ENCODE results near the gene PCDHGA6.
"Not testable (repeated sequence)": the region's sequence is repeated elsewhere in the genome, so short reads cannot be mapped to it uniquely, and the experiment has no call there.

PCDHGA6 gene

GRCh38 chr5:141332571-141332970 lies 41.1 kb upstream of the PCDHGA6 start:
- H4K8ac ChIP-seq (ENCODE audit: low read depth, low read length); H3K23ac ChIP-seq (ENCODE audit: low read length); H3K4me3 ChIP-seq (ENCODE audit: low read depth, low read length); H3K4ac ChIP-seq (ENCODE audit: low read depth, low read length); DNase-seq; H2BK5ac ChIP-seq (ENCODE audit: low read depth, low read length, poor library complexity); H3K4me2 ChIP-seq (ENCODE audit: low read length); H3K18ac ChIP-seq (ENCODE audit: low read length); H3K27ac ChIP-seq (ENCODE audit: low read depth, low read length); H2AK5ac ChIP-seq (ENCODE audit: low read length); H4K12ac ChIP-seq (ENCODE audit: low read depth, low read length); H2AFZ ChIP-seq (ENCODE audit: insufficient read depth, low read length, poor library complexity); H3K14ac ChIP-seq (ENCODE audit: low read length); H2BK12ac ChIP-seq (ENCODE audit: low read length); H3K27me3 ChIP-seq (ENCODE audit: insufficient read depth, low read length); H4K91ac ChIP-seq (ENCODE audit: low read depth, low read length); H3K36me3 ChIP-seq (ENCODE audit: control insufficient read depth in 1 of 2, insufficient read depth in 2 of 2, low read length in 2 of 2); H3K4me1 ChIP-seq (ENCODE audit: control insufficient read depth in 1 of 2, insufficient read depth in 2 of 2, low read length in 2 of 2); H2BK120ac ChIP-seq (ENCODE audit: insufficient read depth, low read length, poor library complexity); H3K79me1 ChIP-seq (ENCODE audit: low read length); H3K9ac ChIP-seq (ENCODE audit: low read length); H3K79me2 ChIP-seq (ENCODE audit: control insufficient read depth, insufficient read depth, low read length, poor library complexity): not testable (repeated sequence)
- no CpG with 5 or more reads among the region's 39 CpGs for WGBS (ENCODE audit: extremely low coverage, insufficient coverage, insufficient read length)
- peaks cover 27% of the 10 kb centered on the region for H3K9me3 ChIP-seq (ENCODE audit: insufficient read depth, low read depth, low read length)

DNA sequence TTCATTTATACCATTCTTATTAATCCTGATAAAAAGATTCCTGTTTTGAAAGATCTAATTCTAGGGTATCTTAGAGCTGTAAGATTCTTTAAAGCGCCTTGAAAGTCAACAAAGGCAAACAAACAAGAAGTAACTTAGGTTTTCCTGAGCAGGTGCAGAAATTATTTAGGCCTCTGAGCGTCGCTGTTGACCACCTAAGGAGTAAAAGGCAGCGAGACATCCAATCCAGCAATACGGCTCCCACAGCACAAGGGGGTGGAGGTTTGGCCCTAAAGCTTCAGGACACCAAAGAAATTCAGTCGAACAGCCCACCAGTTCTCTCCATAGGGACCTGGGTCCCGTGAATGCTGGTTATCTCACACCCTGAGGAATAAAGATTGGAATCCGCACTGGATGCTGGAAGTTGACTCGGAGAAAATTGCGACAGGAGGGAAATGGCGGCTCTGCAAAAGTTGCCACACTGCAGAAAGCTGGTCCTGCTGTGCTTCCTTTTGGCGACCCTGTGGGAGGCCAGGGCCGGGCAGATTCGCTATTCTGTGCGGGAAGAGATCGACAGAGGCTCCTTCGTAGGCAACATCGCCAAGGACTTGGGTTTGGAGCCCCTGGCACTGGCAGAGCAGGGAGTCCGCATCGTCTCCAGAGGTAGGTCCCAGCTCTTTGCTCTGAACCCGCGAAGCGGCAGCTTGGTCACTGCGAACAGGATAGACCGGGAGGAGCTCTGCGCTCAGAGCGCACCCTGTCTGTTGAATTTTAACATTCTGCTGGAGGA lies 35.0 kb upstream of the PCDHGA6 start, which contains the start of gene PCDHGA2:
Gene PCDHGA2 (plus strand): TSS at position 223 of the 769 bp plus-strand sequence.
- H3K79me2 ChIP-seq (ENCODE audit: control insufficient read depth, insufficient read depth, low read length, poor library complexity), result no peaks in the 10 kb centered on the region
- no CpG with 5 or more reads among the region's 27 CpGs for WGBS (ENCODE audit: extremely low coverage, insufficient coverage, insufficient read length)
- DNase-seq, result no peak
- no peak within 1 kb of the TSS for H3K27ac ChIP-seq (ENCODE audit: low read depth, low read length)
- H2BK12ac ChIP-seq (ENCODE audit: low read length), result no peak within 1 kb of the TSS
- no peak within 1 kb of the TSS for H4K91ac ChIP-seq (ENCODE audit: low read depth, low read length)
- H3K9me3 ChIP-seq (ENCODE audit: insufficient read depth, low read depth, low read length), result peaks cover 16% of the 10 kb centered on the region
- no peak within 1 kb of the TSS for H2BK5ac ChIP-seq (ENCODE audit: low read depth, low read length, poor library complexity)
- H4K8ac ChIP-seq (ENCODE audit: low read depth, low read length), result no peak within 1 kb of the TSS
- no peak within 1 kb of the TSS for H3K4me3 ChIP-seq (ENCODE audit: low read depth, low read length)
- no peaks in the 10 kb centered on the region for H3K4me1 ChIP-seq (ENCODE audit: control insufficient read depth in 1 of 2, insufficient read depth in 2 of 2, low read length in 2 of 2)
- no peak within 1 kb of the TSS for H3K18ac ChIP-seq (ENCODE audit: low read length)
- H3K23ac ChIP-seq (ENCODE audit: low read length), result no peak within 1 kb of the TSS
- no peaks in the 10 kb centered on the region for H3K36me3 ChIP-seq (ENCODE audit: control insufficient read depth in 1 of 2, insufficient read depth in 2 of 2, low read length in 2 of 2)
- H3K79me1 ChIP-seq (ENCODE audit: low read length), result no peaks in the 10 kb centered on the region
- H2AK5ac ChIP-seq (ENCODE audit: low read length), result no peak within 1 kb of the TSS
- H3K27me3 ChIP-seq (ENCODE audit: insufficient read depth, low read length), result no peaks in the 10 kb centered on the region
- no peak within 1 kb of the TSS for H4K12ac ChIP-seq (ENCODE audit: low read depth, low read length)
- H3K9ac ChIP-seq (ENCODE audit: low read length), result no peak within 1 kb of the TSS
- no peak within 1 kb of the TSS for H3K4me2 ChIP-seq (ENCODE audit: low read length)
- no peak within 1 kb of the TSS for H2BK120ac ChIP-seq (ENCODE audit: insufficient read depth, low read length, poor library complexity)
- no peak within 1 kb of the TSS for H3K4ac ChIP-seq (ENCODE audit: low read depth, low read length)
- H2AFZ ChIP-seq (ENCODE audit: insufficient read depth, low read length, poor library complexity), result no peak within 1 kb of the TSS
- no peak within 1 kb of the TSS for H3K14ac ChIP-seq (ENCODE audit: low read length)

GRCh38 chr5:141340781-141341354 lies 32.8 kb upstream of the PCDHGA6 start:
- not testable (repeated sequence) for H3K79me1 ChIP-seq (ENCODE audit: low read length); H3K18ac ChIP-seq (ENCODE audit: low read length); H3K23ac ChIP-seq (ENCODE audit: low read length); H2BK12ac ChIP-seq (ENCODE audit: low read length); H3K4me2 ChIP-seq (ENCODE audit: low read length); H3K4me3 ChIP-seq (ENCODE audit: low read depth, low read length); H3K4me1 ChIP-seq (ENCODE audit: control insufficient read depth in 1 of 2, insufficient read depth in 2 of 2, low read length in 2 of 2); H2AK5ac ChIP-seq (ENCODE audit: low read length); H2BK5ac ChIP-seq (ENCODE audit: low read depth, low read length, poor library complexity); H3K27me3 ChIP-seq (ENCODE audit: insufficient read depth, low read length); H3K79me2 ChIP-seq (ENCODE audit: control insufficient read depth, insufficient read depth, low read length, poor library complexity); H4K8ac ChIP-seq (ENCODE audit: low read depth, low read length); H3K9ac ChIP-seq (ENCODE audit: low read length); H3K27ac ChIP-seq (ENCODE audit: low read depth, low read length); H3K4ac ChIP-seq (ENCODE audit: low read depth, low read length); H4K12ac ChIP-seq (ENCODE audit: low read depth, low read length); DNase-seq; H4K91ac ChIP-seq (ENCODE audit: low read depth, low read length); H2AFZ ChIP-seq (ENCODE audit: insufficient read depth, low read length, poor library complexity); H3K36me3 ChIP-seq (ENCODE audit: control insufficient read depth in 1 of 2, insufficient read depth in 2 of 2, low read length in 2 of 2); H2BK120ac ChIP-seq (ENCODE audit: insufficient read depth, low read length, poor library complexity); H3K14ac ChIP-seq (ENCODE audit: low read length)
- H3K9me3 ChIP-seq (ENCODE audit: insufficient read depth, low read depth, low read length), result peaks cover 25% of the 10 kb centered on the region
- WGBS (ENCODE audit: extremely low coverage, insufficient coverage, insufficient read length), result no CpG with 5 or more reads among the region's 45 CpGs

DNA sequence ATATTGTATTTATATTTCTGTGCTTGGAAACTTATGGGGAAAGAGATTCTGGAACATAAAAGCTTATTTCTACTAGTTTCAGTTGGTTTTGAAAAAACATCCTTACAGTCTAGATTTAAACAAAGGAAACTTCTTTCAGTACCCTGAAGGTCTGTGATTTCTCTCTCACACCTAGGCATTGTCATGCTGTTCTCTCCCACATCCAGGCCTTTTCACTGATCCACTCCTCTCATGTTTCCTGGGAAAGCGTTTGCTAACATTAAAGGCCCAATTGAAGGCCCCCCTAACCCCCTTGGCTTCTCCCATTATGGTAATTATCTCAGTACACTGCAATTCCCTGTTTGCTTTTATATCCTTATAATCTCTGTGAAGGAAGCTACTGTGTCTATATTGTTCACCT lies 30.9 kb upstream of the PCDHGA6 start:
- no peaks in the 10 kb centered on the region for H3K79me2 ChIP-seq (ENCODE audit: control insufficient read depth, insufficient read depth, low read length, poor library complexity)
- no peak overlapping the region for H3K4me3 ChIP-seq (ENCODE audit: low read depth, low read length)
- H2AFZ ChIP-seq (ENCODE audit: insufficient read depth, low read length, poor library complexity), result no peak overlapping the region
- H4K91ac ChIP-seq (ENCODE audit: low read depth, low read length), result no peak overlapping the region
- H3K79me1 ChIP-seq (ENCODE audit: low read length), result no peaks in the 10 kb centered on the region
- no peak overlapping the region for H4K12ac ChIP-seq (ENCODE audit: low read depth, low read length)
- WGBS (ENCODE audit: extremely low coverage, insufficient coverage, insufficient read length), result no CpG with 5 or more reads among the region's 1 CpG
- no peak overlapping the region for H3K4me2 ChIP-seq (ENCODE audit: low read length)
- H3K4ac ChIP-seq (ENCODE audit: low read depth, low read length), result no peak overlapping the region
- H3K4me1 ChIP-seq (ENCODE audit: control insufficient read depth in 1 of 2, insufficient read depth in 2 of 2, low read length in 2 of 2), result no peaks in the 10 kb centered on the region
- no peak overlapping the region for H3K9ac ChIP-seq (ENCODE audit: low read length)
- no peak overlapping the region for H3K23ac ChIP-seq (ENCODE audit: low read length)
- no peak overlapping the region for H3K14ac ChIP-seq (ENCODE audit: low read length)
- DNase-seq, result no peak
- no peak overlapping the region for H2BK120ac ChIP-seq (ENCODE audit: insufficient read depth, low read length, poor library complexity)
- no peaks in the 10 kb centered on the region for H3K36me3 ChIP-seq (ENCODE audit: control insufficient read depth in 1 of 2, insufficient read depth in 2 of 2, low read length in 2 of 2)
- H3K27ac ChIP-seq (ENCODE audit: low read depth, low read length), result no peak overlapping the region
- no peak overlapping the region for H4K8ac ChIP-seq (ENCODE audit: low read depth, low read length)
- no peaks in the 10 kb centered on the region for H3K27me3 ChIP-seq (ENCODE audit: insufficient read depth, low read length)
- no peak overlapping the region for H2BK5ac ChIP-seq (ENCODE audit: low read depth, low read length, poor library complexity)
- H3K18ac ChIP-seq (ENCODE audit: low read length), result no peak overlapping the region
- no peak overlapping the region for H2AK5ac ChIP-seq (ENCODE audit: low read length)
- peaks cover 25% of the 10 kb centered on the region for H3K9me3 ChIP-seq (ENCODE audit: insufficient read depth, low read depth, low read length)
- no peak overlapping the region for H2BK12ac ChIP-seq (ENCODE audit: low read length)
